Hepatocyte (in vitro differentiated cells): ENCODE results near the gene SERPINB13.

ENCODE experiments used
- CTCF ChIP-seq: fragments of 200-600 bp; sonication (generic); IDR thresholded peaks from 2 replicates; pipeline ENCODE4 v1.5.1; 2016; ENCODE audit warnings: antibody characterized with exemption, mild to moderate bottlenecking; ENCODE audit not compliant: poor library complexity
- EZH2 ChIP-seq: fragments of 200-600 bp; sonication (generic); IDR thresholded peaks from 2 replicates; pipeline ENCODE4 v1.6.1; 2016; ENCODE audit warnings: antibody characterized with exemption, mild to moderate bottlenecking, borderline replicate concordance

DNA sequence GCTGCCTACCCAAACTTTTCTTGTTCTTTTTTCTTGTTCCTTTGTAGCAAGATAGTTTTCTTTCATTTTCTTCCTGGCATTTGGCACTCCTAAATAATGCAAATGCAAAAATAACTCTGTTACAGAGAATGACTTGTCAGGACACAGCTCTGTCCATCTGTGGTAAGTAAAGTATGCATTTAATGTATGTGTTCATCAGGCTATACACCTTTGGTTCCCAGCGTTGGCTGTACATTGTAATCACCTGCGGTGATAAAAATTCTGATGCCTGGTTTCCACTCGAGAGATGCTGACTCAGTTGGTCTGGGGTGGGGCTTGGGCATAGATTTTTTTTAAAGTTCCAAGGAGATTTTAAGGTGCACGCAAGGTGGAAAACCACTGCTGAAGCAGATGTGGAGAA lies at the start of gene SERPINB13:
- TF ChIP-seq CTCF (no peak), EZH2 (no peak)
